ENCODE data around the gene TLR2. TPM values are rescaled to one million over a fixed set of nuclear protein-coding genes. Genes with fewer than 3 reads are reported as not detected.
A peak's percentile ranks its signal among the peaks of the same experiment; 100 is the strongest.

TLR2 gene
- total and polyA plus RNA-seq, 3 experiments from 2014 or later: 0.20 to 0.53 (median 0.53) TPM

DNA sequence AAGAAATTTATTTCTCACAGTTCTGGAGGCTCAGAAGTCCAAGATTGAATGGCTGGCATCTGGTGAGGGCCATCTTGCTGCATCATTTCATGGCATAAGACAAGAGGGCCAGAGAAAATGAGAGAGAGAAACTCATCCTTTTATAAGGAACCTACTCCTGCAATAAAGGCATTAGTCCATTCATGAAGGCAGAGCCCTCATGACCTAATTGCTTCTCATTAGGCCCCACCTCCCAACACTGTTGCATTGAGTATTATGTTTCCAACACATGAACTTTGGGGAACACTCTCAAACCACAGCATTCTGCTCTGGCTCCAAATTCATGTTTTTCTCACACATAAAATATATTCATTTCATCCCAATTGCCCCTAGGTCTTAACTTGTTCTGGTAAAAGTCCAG is 61.6 kb downstream of the TLR2 start:
- Histone ChIP-seq H3K4me3 (ENCODE audit: low read length) (no peak overlapping the region), H3K27ac (ENCODE audit: low read depth, low read length) (no peak overlapping the region), H3K4me1 (ENCODE audit: insufficient read depth, low read length) (no peaks in the 10 kb centered on the region), H3K36me3 (ENCODE audit: insufficient read depth, low read length) (no peaks in the 10 kb centered on the region), H3K9me3 (ENCODE audit: low read length) (no peaks in the 10 kb centered on the region), H3K27me3 (ENCODE audit: insufficient read depth, low read length, poor library complexity, severe bottlenecking) (no peaks in the 10 kb centered on the region)
- Mint-ChIP-seq H3K27me3 (peaks cover 10 to 23% of the 10 kb centered on the region in 2 donors), H3K36me3 (peaks cover 0 to 11% (median 0%) of the 10 kb centered on the region in 3 donors), H3K9me3 (peaks cover 2 to 9% (median 7%) of the 10 kb centered on the region in 5 donors), H3K27ac (no peak overlapping the region), H3K4me3 (no peak overlapping the region), H3K4me1 (no peaks in the 10 kb centered on the region)
- POLR2A ChIA-PET: no interaction called here
- no peak for DNase-seq
- CTCF ChIA-PET: no interaction called here

GRCh38 chr4:153747406-153747955 is 63.4 kb downstream of the TLR2 start:
- no peak overlapping the region for H3K4me3 Mint-ChIP-seq
- Histone ChIP-seq H3K9me3 (ENCODE audit: low read length) (no peaks in the 10 kb centered on the region), H3K4me1 (ENCODE audit: insufficient read depth, low read length) (no peaks in the 10 kb centered on the region), H3K27me3 (ENCODE audit: insufficient read depth, low read length, poor library complexity, severe bottlenecking) (no peaks in the 10 kb centered on the region), H3K4me3 (ENCODE audit: low read length) (no peak overlapping the region), H3K36me3 (ENCODE audit: insufficient read depth, low read length) (no peaks in the 10 kb centered on the region), H3K27ac (ENCODE audit: low read depth, low read length) (no peak overlapping the region)
- no peaks in the 10 kb centered on the region for H3K36me3 Mint-ChIP-seq
- H3K27me3 Mint-ChIP-seq: peaks cover 0 to 22% of the 10 kb centered on the region in 2 donors
- CTCF ChIA-PET: no interaction called here
- H3K9me3 Mint-ChIP-seq: no peaks in the 10 kb centered on the region
- H3K4me1 Mint-ChIP-seq: no peaks in the 10 kb centered on the region
- POLR2A ChIA-PET: no interaction called here
- DNase-seq: no peak
- H3K27ac Mint-ChIP-seq: no peak overlapping the region

DNA sequence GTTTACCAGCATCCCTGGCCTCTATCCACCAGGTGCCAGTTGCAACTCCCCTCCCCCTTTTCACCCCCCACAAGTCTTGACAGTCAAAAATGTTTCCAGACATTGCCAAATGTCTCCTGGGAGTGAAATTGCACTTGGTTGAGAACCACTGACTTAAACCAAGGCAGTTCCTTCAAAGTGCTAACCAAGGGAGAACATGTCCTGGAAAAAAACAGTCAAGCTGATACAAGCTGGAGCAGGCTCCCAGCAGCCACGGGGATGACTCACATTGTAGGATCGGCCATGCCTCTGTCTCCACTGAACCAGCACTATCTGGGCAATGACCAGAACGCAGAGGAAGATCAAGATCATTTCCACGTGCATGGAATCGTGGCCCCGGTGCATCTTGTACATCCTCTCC is 64.3 kb downstream of the TLR2 start:
- Histone ChIP-seq H3K27ac (ENCODE audit: low read depth, low read length) (no peak overlapping the region), H3K4me3 (ENCODE audit: low read length) (no peak overlapping the region), H3K36me3 (ENCODE audit: insufficient read depth, low read length) (no peaks in the 10 kb centered on the region), H3K4me1 (ENCODE audit: insufficient read depth, low read length) (no peaks in the 10 kb centered on the region), H3K27me3 (ENCODE audit: insufficient read depth, low read length, poor library complexity, severe bottlenecking) (no peaks in the 10 kb centered on the region), H3K9me3 (ENCODE audit: low read length) (no peaks in the 10 kb centered on the region)
- Mint-ChIP-seq H3K9me3 (no peaks in the 10 kb centered on the region), H3K4me3 (no peak overlapping the region), H3K4me1 (no peaks in the 10 kb centered on the region), H3K27me3 (peaks cover 0 to 23% of the 10 kb centered on the region in 2 donors), H3K36me3 (no peaks in the 10 kb centered on the region), H3K27ac (no peak overlapping the region)
- CTCF ChIA-PET: interaction anchor here (1.1 to 2.0 kb wide), 2 partner anchors 15 to 16 kb away, joined by 4 read pairs; no protein-coding TSS in a partner anchor
- no peak for DNase-seq
- POLR2A ChIA-PET: no interaction called here

DNA sequence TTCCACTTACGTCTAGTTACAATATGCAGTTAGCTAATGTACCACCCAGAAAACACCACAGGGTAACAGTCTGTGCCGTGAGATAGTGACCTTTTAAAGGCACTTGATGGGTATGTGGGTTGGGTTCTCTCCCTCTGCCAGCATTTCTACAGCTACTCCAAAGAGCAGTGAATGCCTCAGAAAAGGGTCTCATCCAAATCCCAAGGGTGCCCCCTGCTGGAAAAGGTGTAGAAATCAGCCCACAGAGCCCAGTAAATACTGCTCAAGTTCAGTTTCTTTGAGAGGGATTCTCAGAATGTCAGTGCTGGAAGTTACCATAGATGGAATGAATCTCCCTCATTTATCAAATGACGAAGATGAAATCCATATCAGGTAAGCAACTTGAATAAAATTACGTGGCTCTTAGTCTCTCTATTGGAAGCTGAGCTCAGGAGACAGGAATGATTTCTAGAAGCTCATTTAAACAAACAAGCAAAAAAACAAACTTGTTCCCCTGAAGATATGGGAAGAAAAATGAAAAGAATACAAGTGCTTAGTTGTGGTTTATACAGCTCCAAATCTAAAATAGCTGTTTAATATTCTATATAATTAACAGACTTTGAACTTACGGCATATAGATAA is 66.2 kb downstream of the TLR2 start:
- Mint-ChIP-seq H3K27me3 (peaks cover under 1 to 23% of the 10 kb centered on the region in 2 donors), H3K36me3 (no peaks in the 10 kb centered on the region), H3K4me1 (no peaks in the 10 kb centered on the region), H3K27ac (no peak overlapping the region), H3K9me3 (no peaks in the 10 kb centered on the region), H3K4me3 (no peak overlapping the region)
- Histone ChIP-seq H3K4me1 (ENCODE audit: insufficient read depth, low read length) (peaks cover 8% of the 10 kb centered on the region), H3K4me3 (ENCODE audit: low read length) (no peak overlapping the region), H3K27ac (ENCODE audit: low read depth, low read length) (no peak overlapping the region), H3K9me3 (ENCODE audit: low read length) (no peaks in the 10 kb centered on the region), H3K36me3 (ENCODE audit: insufficient read depth, low read length) (no peaks in the 10 kb centered on the region), H3K27me3 (ENCODE audit: insufficient read depth, low read length, poor library complexity, severe bottlenecking) (no peaks in the 10 kb centered on the region)
- peak; percentile 12 to 59 (median 33) for DNase-seq
- CTCF ChIA-PET: interaction anchor here (1.1 to 2.0 kb wide), 4 partner anchors 14 to 36 kb away, joined by 3 to 4 read pairs (median 3); no protein-coding TSS in a partner anchor
- POLR2A ChIA-PET: no interaction called here

DNA sequence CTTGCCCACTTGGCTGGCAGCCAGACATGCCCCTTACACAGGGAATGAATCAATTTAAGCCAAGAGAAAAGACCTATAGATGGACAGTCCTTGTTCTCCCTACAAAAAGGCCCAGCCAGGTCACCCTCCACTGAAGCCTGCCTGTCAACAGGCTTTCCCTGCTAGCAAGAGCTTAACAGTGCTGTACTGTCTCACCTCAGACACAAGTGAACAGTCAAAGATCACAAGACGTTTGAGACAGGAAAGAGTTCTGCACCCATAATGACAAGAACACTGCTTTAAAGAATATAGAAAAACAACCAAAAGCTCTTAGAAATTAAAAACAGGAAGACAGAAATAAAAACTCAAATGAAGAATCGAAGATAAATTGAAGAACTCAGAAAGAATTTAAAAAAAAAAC is 71.1 kb downstream of the TLR2 start:
- H3K27me3 ChIP-seq (ENCODE audit: insufficient read depth, low read length, poor library complexity, severe bottlenecking): no peaks in the 10 kb centered on the region
- H3K4me1 ChIP-seq (ENCODE audit: insufficient read depth, low read length): peaks cover 21% of the 10 kb centered on the region
- no peaks in the 10 kb centered on the region for H3K9me3 ChIP-seq (ENCODE audit: low read length)
- H3K36me3 ChIP-seq (ENCODE audit: insufficient read depth, low read length): no peaks in the 10 kb centered on the region
- no peaks in the 10 kb centered on the region for H3K36me3 Mint-ChIP-seq
- ChIA-PET CTCF (no interaction called here), POLR2A (no interaction called here)
- H3K9me3 Mint-ChIP-seq: no peaks in the 10 kb centered on the region
- peak in 1 of 5 donors; percentile 32 for DNase-seq
- H3K4me3 Mint-ChIP-seq: no peak overlapping the region
- H3K27ac Mint-ChIP-seq: no peak overlapping the region
- H3K4me3 ChIP-seq (ENCODE audit: low read length): no peak overlapping the region
- no peak overlapping the region for H3K27ac ChIP-seq (ENCODE audit: low read depth, low read length)
- H3K4me1 Mint-ChIP-seq: peaks cover 0 to 4% (median 0%) of the 10 kb centered on the region in 3 donors
- H3K27me3 Mint-ChIP-seq: peaks cover 17 to 48% of the 10 kb centered on the region in 2 donors

Other genes starting within 250 kb of the TLR2 start
- gene TMEM131L, start 217.9 kb upstream of the TLR2 start, total RNA-seq: 10 to 100 TPM; 28.1 to 29.6 TPM
- gene TMEM131L, start 217.9 kb upstream of the TLR2 start, polyA plus RNA-seq: 28.6 TPM
- gene RNF175, start 75.7 kb downstream of the TLR2 start, total RNA-seq: not detected
- not detected for gene RNF175, start 75.7 kb downstream of the TLR2 start, polyA plus RNA-seq
- under 1 TPM in 1 of 2 experiments, not detected in 1; 0.11 TPM for gene SFRP2, start 104.8 kb downstream of the TLR2 start, total RNA-seq
- gene SFRP2, start 104.8 kb downstream of the TLR2 start, polyA plus RNA-seq: not detected

Measured in CD8-positive, alpha-beta memory T cell (primary cell).